ENCODE measurements around the gene MAMLD1.

DNA sequence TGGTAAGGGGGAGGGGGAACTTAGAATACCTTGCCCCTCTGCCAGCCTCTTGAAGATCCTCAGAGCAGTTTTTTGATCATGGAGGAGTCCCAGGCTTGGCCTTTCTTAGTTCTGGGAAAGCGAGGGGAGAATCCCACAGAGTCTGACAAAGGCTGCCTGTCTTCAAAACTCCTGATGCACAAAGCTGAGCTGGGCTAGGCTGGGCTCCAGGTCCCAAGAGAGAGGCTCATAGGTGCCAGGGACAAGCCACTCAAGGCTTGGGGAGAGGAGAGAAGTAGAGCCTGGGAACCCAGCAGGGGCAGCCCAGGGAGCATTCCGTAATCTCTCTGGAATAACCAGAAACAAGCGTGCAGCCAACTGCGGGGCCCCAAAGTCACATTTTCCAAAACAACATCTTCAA, 168.3 kb downstream of the MAMLD1 start:
- no peak for TF ChIP-seq EZH2phosphoT487 (IDR thresholded peaks at IDR 0.05; ENCODE audit: insufficient read depth, low read depth)
- no peak for TF ChIP-seq EZH2 (IDR thresholded peaks at IDR 0.05; ENCODE audit: insufficient read depth, poor library complexity, severe bottlenecking)
